HT-29 (cell line): ENCODE measurements around the gene ZNF488. TPM values are rescaled to one million over a fixed set of nuclear protein-coding genes. Genes with fewer than 3 reads are reported as not detected.

Experiments
- total RNA-seq: library from RNA; depleted of rRNA; stranded (reverse); fragments of >200 nt; shearing (Covaris generic); gene quantifications from 2 replicates; pipeline ENCODE4 v1.2.3, GENCODE V29; 2014; rRNA removed

ZNF488 gene
- total RNA-seq, 1 experiment from 2014 or later = 6.6 TPM

Other genes starting within 250 kb of the ZNF488 start
- gene GDF10, start 84.1 kb downstream of the ZNF488 start, total RNA-seq = not detected in 2 replicates
- gene GDF2, start 61.8 kb downstream of the ZNF488 start, total RNA-seq = not detected in 2 replicates
- 0.20 TPM in 1 of 2 replicates, not detected in the other for gene RBP3, start 35.9 kb downstream of the ZNF488 start, total RNA-seq
- gene ANXA8, start 99.8 kb upstream of the ZNF488 start, total RNA-seq = not detected in 2 replicates
- not detected in 2 replicates for gene FAM25G, start 107.4 kb upstream of the ZNF488 start, total RNA-seq
- 6.5 and 7.1 TPM in 2 replicates for gene AGAP9, start 139.3 kb upstream of the ZNF488 start, total RNA-seq